Uterus (tissue), 2 donors: ENCODE measurements around the gene LUC7L3.

Source experiments
- CTCF ChIP-seq, 4 experiments: fragments of 200-600 bp in 2 of 4; fragments of 450-650 bp in 2 of 4; sonication (generic) in 2 of 4; IDR thresholded peaks; one replicate each; pipeline ENCODE4 v1.5.1; 2016 to 2019; ENCODE audit warnings: antibody characterized with exemption in 4 of 4, mild to moderate bottlenecking in 2 of 4, moderate library complexity in 1 of 4
- POLR2A ChIP-seq, 2 donors: fragments of 450-650 bp; IDR thresholded peaks; one replicate each; pipeline ENCODE4 v1.6.1; 2016; ENCODE audit warnings: antibody characterized with exemption in 2 of 2, mild to moderate bottlenecking in 1 of 2, moderate library complexity in 1 of 2

GRCh38 chr17:50676065-50676975 is 43.1 kb upstream of the LUC7L3 start:
- TF ChIP-seq CTCF (IDR thresholded peaks at IDR 0.05) (no peak), POLR2A (IDR thresholded peaks at IDR 0.05) (no peak)
